H1 (cell line): ENCODE measurements around the gene NT5C. TPM values are rescaled to one million over a fixed set of nuclear protein-coding genes. Genes with fewer than 3 reads are reported as not detected.

Source experiments
- CTCF ChIA-PET: fragments of 300-600 bp; sonication (Branson Sonifier 250); formaldehyde crosslinking; loops from one replicate; lab custom pipeline; 2021; ENCODE audit not compliant: partially characterized antibody; lab: Charles Lee
- POLR2A ChIA-PET: fragments of 300-600 bp; sonication (Branson Sonifier 250); formaldehyde crosslinking; loops from one replicate; lab custom pipeline; 2021; ENCODE audit warnings: inconsistent platforms; ENCODE audit not compliant: partially characterized antibody; lab: Charles Lee
- DNase-seq, 2 experiments: peaks; one replicate each; pipeline versions ENCODE4 v3.0.0 to v3.0.0-alpha.2; 2010 to 2022; ENCODE audit warnings: low spot score in 2 of 2, low read depth in 1 of 2, mixed read lengths in 1 of 2
- FAIRE-seq: peaks from 2 replicates; lab custom pipeline; 2011; peaks lifted over from hg19 to GRCh38; lab: Jason Lieb, UNC
- H2AFZ ChIP-seq: 2 replicates; pipeline ENCODE4 v1.8.1; 2012; ENCODE audit warnings: low read length, inconsistent platforms
- H2AK5ac ChIP-seq: 2 replicates; pipeline ENCODE4 v1.6.1; 2013; ENCODE audit warnings: low read depth, low read length
- H2BK120ac ChIP-seq: replicated peaks from 2 replicates; pipeline ENCODE3; 2013; ENCODE audit warnings: low read depth, low read length, inconsistent platforms
- H2BK12ac ChIP-seq: 2 replicates; pipeline ENCODE4 v1.6.1; 2013; ENCODE audit warnings: low read depth, low read length
- H2BK15ac ChIP-seq: 2 replicates; pipeline ENCODE4 v1.6.1; 2013; ENCODE audit warnings: low read length
- H2BK20ac ChIP-seq: 2 replicates; pipeline ENCODE4 v1.6.1; 2013; ENCODE audit warnings: low read length
- H2BK5ac ChIP-seq: 2 replicates; pipeline ENCODE4 v1.6.1; 2013; ENCODE audit warnings: low read depth, low read length
- H3K14ac ChIP-seq: 2 replicates; pipeline ENCODE4 v1.6.1; 2013; ENCODE audit warnings: inconsistent platforms; ENCODE audit not compliant: insufficient read length
- H3K18ac ChIP-seq: 2 replicates; pipeline ENCODE4 v1.6.1; 2013; ENCODE audit warnings: low read length; ENCODE audit errors: extremely low read depth
- H3K23ac ChIP-seq: 2 replicates; pipeline ENCODE4 v1.6.1; 2013; ENCODE audit warnings: inconsistent platforms; ENCODE audit not compliant: insufficient read length
- H3K23me2 ChIP-seq: 2 replicates; pipeline ENCODE4 v1.6.1; 2013; ENCODE audit warnings: low read depth, low read length
- H3K27ac ChIP-seq: 2 replicates; pipeline ENCODE4 v1.6.1; 2011; ENCODE audit warnings: low read depth, low read length, inconsistent platforms
- H3K27me3 ChIP-seq, 4 experiments: replicated peaks in 1 of 4; 1 replicate in 1 of 4; 2 replicates in 3 of 4; pipeline versions ENCODE4 v1.6.1 to v1.8.1; 2011 to 2013; ENCODE audit warnings: low read length in 3 of 4, mild to moderate bottlenecking in 3 of 4, inconsistent platforms in 2 of 4, mixed read lengths in 2 of 4, moderate library complexity in 1 of 4; ENCODE audit not compliant: control insufficient read depth in 3 of 4, insufficient read depth in 3 of 4; ENCODE audit errors: extremely low read depth in 1 of 4
- H3K36me3 ChIP-seq, 4 experiments: 2 replicates each; pipeline versions ENCODE4 v1.6.1 to v1.8.1; 2011 to 2013; ENCODE audit warnings: mild to moderate bottlenecking in 4 of 4, low read length in 3 of 4, moderate library complexity in 2 of 4, control low read depth in 1 of 4, inconsistent platforms in 1 of 4; ENCODE audit not compliant: insufficient read depth in 4 of 4, control insufficient read depth in 2 of 4
- H3K4ac ChIP-seq: replicated peaks from 2 replicates; pipeline ENCODE3; 2013; ENCODE audit warnings: low read length, low read depth, mixed read lengths, inconsistent platforms; ENCODE audit not compliant: insufficient read length
- H3K4me1 ChIP-seq, 4 experiments: replicated peaks in 1 of 4; 1 replicate in 1 of 4; 2 replicates in 3 of 4; pipeline versions ENCODE4 v1.6.1 to v1.8.1; 2011 to 2013; ENCODE audit warnings: low read length in 3 of 4, inconsistent platforms in 2 of 4, mixed read lengths in 1 of 4; ENCODE audit not compliant: insufficient read depth in 4 of 4, control insufficient read depth in 3 of 4
- H3K4me2 ChIP-seq, 2 experiments: 2 replicates each; pipeline versions ENCODE4 v1.6.1 to v1.8.1; 2011 to 2013; ENCODE audit warnings: low read depth in 2 of 2, low read length in 2 of 2, control low read depth in 1 of 2, inconsistent platforms in 1 of 2, mild to moderate bottlenecking in 1 of 2; ENCODE audit not compliant: insufficient read depth in 1 of 2
- H3K4me3 ChIP-seq, 4 experiments: fragments of 200-600, 300-600 bp in 1 of 4; sonication (generic), shearing (Covaris generic), sonication (Bioruptor Twin) in 1 of 4; 2 replicates each; pipeline versions ENCODE4 v1.5.1 to v1.8.1; 2011 to 2016; ENCODE audit warnings: low read length in 4 of 4, low read depth in 3 of 4, control low read depth in 2 of 4, inconsistent platforms in 2 of 4, mild to moderate bottlenecking in 2 of 4, mixed read lengths in 1 of 4, moderate library complexity in 1 of 4; ENCODE audit not compliant: insufficient read depth in 2 of 4; ENCODE audit errors: extremely low read depth in 1 of 4
- H3K56ac ChIP-seq: replicated peaks from 2 replicates; pipeline ENCODE3; 2013; ENCODE audit warnings: low read depth, mild to moderate bottlenecking, mixed read lengths, low read length, inconsistent platforms; ENCODE audit not compliant: insufficient read length
- H3K79me1 ChIP-seq: 2 replicates; pipeline ENCODE4 v1.6.1; 2013; ENCODE audit warnings: low read depth, low read length, control low read depth
- H3K79me2 ChIP-seq, 2 experiments: 2 replicates each; pipeline versions ENCODE4 v1.6.1 to v1.8.1; 2012 to 2013; ENCODE audit warnings: low read length in 2 of 2, mild to moderate bottlenecking in 2 of 2, inconsistent platforms in 1 of 2; ENCODE audit not compliant: insufficient read depth in 2 of 2, control insufficient read depth in 1 of 2
- H3K9ac ChIP-seq, 4 experiments: replicated peaks in 1 of 4; 1 replicate in 1 of 4; 2 replicates in 3 of 4; pipeline versions ENCODE4 v1.6.1 to v1.8.1; 2011 to 2013; ENCODE audit warnings: low read depth in 3 of 4, low read length in 3 of 4, control low read depth in 2 of 4, mild to moderate bottlenecking in 2 of 4, moderate library complexity in 2 of 4, inconsistent platforms in 1 of 4; ENCODE audit errors: extremely low read depth in 1 of 4
- H3K9me3 ChIP-seq, 2 experiments: 2 replicates each; pipeline versions ENCODE4 v1.6.1 to v1.8.1; 2012 to 2013; ENCODE audit warnings: mild to moderate bottlenecking in 2 of 2, moderate library complexity in 2 of 2, control low read depth in 1 of 2, inconsistent platforms in 1 of 2, low read depth in 1 of 2, low read length in 1 of 2, mixed read lengths in 1 of 2; ENCODE audit not compliant: insufficient read depth in 2 of 2
- H4K20me1 ChIP-seq, 2 experiments: replicated peaks in 1 of 2; 2 replicates each; pipeline versions ENCODE3 to v1.8.1; 2011 to 2013; ENCODE audit warnings: inconsistent platforms in 2 of 2, low read length in 2 of 2, mild to moderate bottlenecking in 1 of 2; ENCODE audit not compliant: insufficient read depth in 2 of 2, control insufficient read depth in 1 of 2
- H4K5ac ChIP-seq: 2 replicates; pipeline ENCODE4 v1.6.1; 2013; ENCODE audit warnings: low read length, low read depth, mixed read lengths, inconsistent platforms; ENCODE audit not compliant: insufficient read length
- H4K8ac ChIP-seq: 2 replicates; pipeline ENCODE4 v1.8.0; 2013; ENCODE audit warnings: mild to moderate bottlenecking, moderate library complexity, low read length, inconsistent platforms; ENCODE audit not compliant: insufficient read depth; ENCODE audit errors: extremely low read depth
- H4K91ac ChIP-seq: replicated peaks from 2 replicates; pipeline ENCODE3; 2013; ENCODE audit warnings: low read length, mixed read lengths, inconsistent platforms; ENCODE audit not compliant: insufficient read length
- ASH2L ChIP-seq: fragments of 200-600, 300-600 bp; sonication (generic); IDR thresholded peaks from one replicate; pipeline ENCODE4 v1.7.1; 2017; ENCODE audit warnings: low read length
- HDAC2 ChIP-seq, 2 experiments: fragments of 300-600 bp in 1 of 2; sonication (generic) in 1 of 2; IDR thresholded peaks; 2 replicates each; pipeline ENCODE4 v1.6.1; 2011 to 2012; ENCODE audit warnings: low read depth in 2 of 2, low read length in 2 of 2, mild to moderate bottlenecking in 2 of 2, moderate library complexity in 2 of 2, borderline replicate concordance in 1 of 2, inconsistent platforms in 1 of 2
- KDM1A ChIP-seq: fragments of 200-600, 300-600 bp; sonication (generic); IDR thresholded peaks from 2 replicates; pipeline ENCODE4 v1.7.1; 2016; ENCODE audit warnings: mild to moderate bottlenecking, low read length, borderline replicate concordance
- KDM5A ChIP-seq: fragments of 200-600 bp; IDR thresholded peaks from 2 replicates; pipeline ENCODE4 v1.7.1; 2012; ENCODE audit warnings: mild to moderate bottlenecking, low read length, inconsistent platforms, mixed read lengths
- SP2 ChIP-seq: IDR thresholded peaks from 2 replicates; pipeline ENCODE4 v1.6.1; 2012; ENCODE audit warnings: mild to moderate bottlenecking, low read length, inconsistent platforms
- YY1 ChIP-seq: IDR thresholded peaks from 2 replicates; pipeline ENCODE4 v1.6.1; 2011; ENCODE audit warnings: low read depth, mild to moderate bottlenecking, low read length
- WGBS, 2 experiments: shearing (Covaris generic) in 1 of 2; methylation state at CpG; one replicate each; pipeline versions ENCODE4 v1.1.6 to v1.1.7; 2013 to 2015; ENCODE audit warnings: low lambda C conversion rate in 2 of 2, mixed read lengths in 2 of 2, inconsistent platforms in 1 of 2, low coverage in 1 of 2, missing lambda C conversion rate in 1 of 2; ENCODE audit not compliant: insufficient replicate concordance in 2 of 2, insufficient coverage in 1 of 2, insufficient read length in 1 of 2; ENCODE audit errors: extremely low coverage in 1 of 2, missing lambda C conversion rate in 1 of 2; 5-methylcytosine and 5-hydroxymethylcytosine counted together
- polyA plus RNA-seq, 7 experiments: library from polyadenylated mRNA; depleted of rRNA in 3 of 7; stranded (reverse) in 5 of 7; unstranded in 2 of 7; fragments of >200 nt in 5 of 7; fragments of 200-250 nt in 2 of 7; gene quantifications; 1 replicate in 5 of 7; 2 replicates in 1 of 7; 4 replicates in 1 of 7; pipeline versions ENCODE4 v1.2.1 to v1.2.3, GENCODE V29; 2011 to 2013; ENCODE audit warnings: missing spikeins in 2 of 7, mixed read lengths in 2 of 7
- total RNA-seq: library from RNA; stranded (reverse); fragmentation: NEBNext Ultra II Directional; extraction: Animal tissue kit (Norgen Biotek cat#: 25700); gene quantifications from 2 replicates; pipeline ENCODE4 v1.2.1, GENCODE V29; 2021

NT5C gene
- total and polyA plus RNA-seq, 2 of the 8 experiments (the other 6 are each of a cell fraction or from before 2014, with no cell fraction given) = 52.1 to 66.4 TPM

GRCh38 chr17:75153780-75154194, 22.2 kb upstream of the NT5C start:
- no peak overlapping the region for H2BK15ac ChIP-seq
- H3K79me1 ChIP-seq = peaks cover 5% of the 10 kb centered on the region; the same call in 1 of the 2 replicates
- H3K4me2 ChIP-seq = peak overlapping the region; percentile 72 to 99
- peak overlapping the region; percentile 34 for H4K5ac ChIP-seq
- peaks cover 0 to 3% (median 0%) of the 10 kb centered on the region in 4 experiments; a peak in 4 of 8 replicates for H3K36me3 ChIP-seq
- peak overlapping the region; percentile 85 for H4K91ac ChIP-seq
- H3K23ac ChIP-seq = no peak overlapping the region
- DNase-seq = no peak
- FAIRE-seq = no peak
- peak overlapping the region; percentile 52; the same call in 1 of the 2 replicates for H2BK5ac ChIP-seq
- H3K4me1 ChIP-seq = peaks cover 3 to 12% (median 9%) of the 10 kb centered on the region in 4 experiments; a peak in 6 of 7 replicates
- H2BK120ac ChIP-seq = no peak overlapping the region
- CTCF ChIA-PET = interaction anchor here (1.4 kb wide), 1 partner anchor 18 kb away, joined by 7 read pairs; no protein-coding TSS in a partner anchor
- WGBS, 2 experiments = 3% methylated on average over 22 of the region's 35 CpGs; no CpG with 5 or more reads in 1 of the 2 experiments
- H3K56ac ChIP-seq = peak overlapping the region; percentile 21
- TF ChIP-seq HDAC2 (IDR thresholded peaks at IDR 0.05; ENCODE audit: borderline replicate concordance in 1 of 2, low read depth in 2 of 2, low read length in 2 of 2) (peak in 1 of 2 experiments; percentile 17; a peak in 1 of 4 replicates), SP2 (no peak), KDM5A (no peak), KDM1A (peak; percentile 10; the same call in 1 of the 2 replicates), YY1 (0 out of 2 replicates have a peak, but pooled peaks have one; percentile 29), ASH2L (peak; percentile 52)
- TF ChIP-seq, all 59 proteins: peak for 4
- H3K27ac ChIP-seq = peak overlapping the region; percentile 53
- peak overlapping the region; percentile 87 to 95 (median 94) for H3K4me3 ChIP-seq
- H3K23me2 ChIP-seq = peaks cover 6% of the 10 kb centered on the region
- no peak overlapping the region for H2AFZ ChIP-seq
- peak overlapping the region; percentile 73; the same call in 1 of the 2 replicates for H4K8ac ChIP-seq
- H4K20me1 ChIP-seq = peaks cover 2 to 3% of the 10 kb centered on the region in 2 experiments
- peaks cover 29 to 54% of the 10 kb centered on the region in 2 experiments for H3K79me2 ChIP-seq
- peak overlapping the region; percentile 83 to 91 (median 86) for H3K9ac ChIP-seq
- H2AK5ac ChIP-seq = peak overlapping the region; percentile 46; the same call in 1 of the 2 replicates
- no peaks in the 10 kb centered on the region for H3K27me3 ChIP-seq
- H3K4ac ChIP-seq = peak overlapping the region; percentile 98
- POLR2A ChIA-PET = interaction anchor here (1.3 to 11.6 kb wide), 17 partner anchors 9 to 303 kb away, joined by 3 to 213 read pairs (median 9); partner anchors contain the start of genes ARMC7, GGA3, MRPS7 and NT5C
- H3K9me3 ChIP-seq = no peaks in the 10 kb centered on the region
- H2BK12ac ChIP-seq = no peak overlapping the region
- H3K18ac ChIP-seq = peak overlapping the region; percentile 76; the same call in 1 of the 2 replicates
- no peak overlapping the region for H3K14ac ChIP-seq
- H2BK20ac ChIP-seq = no peak overlapping the region
